ENCODE results near the gene ATP1A2. TPM values are rescaled to one million over a fixed set of nuclear protein-coding genes. Genes with fewer than 3 reads are reported as not detected.
"Not testable (repeated sequence)": the region's sequence is repeated elsewhere in the genome, so short reads cannot be mapped to it uniquely, and the experiment has no call there.

The ATP1A2 gene
- total RNA-seq, 2 experiments from 2014 or later = not detected

DNA sequence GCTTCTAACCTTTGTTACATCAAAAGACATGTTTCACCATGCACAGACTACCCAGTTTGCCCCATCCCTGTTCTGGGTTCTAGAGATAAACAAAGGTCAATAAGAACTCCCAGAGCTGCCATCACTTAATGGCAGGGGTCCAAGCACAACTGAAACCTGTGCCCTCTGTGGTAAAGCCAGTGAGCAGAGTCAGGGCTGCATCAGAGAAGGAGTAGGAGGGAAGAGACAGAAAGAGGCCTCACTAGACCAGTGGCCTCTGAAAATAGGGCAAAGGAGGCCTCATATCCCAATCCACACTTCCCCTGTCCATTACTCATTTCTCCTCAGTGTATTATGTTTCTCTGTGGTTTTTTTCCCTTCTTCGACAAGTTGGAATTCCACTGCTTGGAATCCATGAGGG is 10.2 kb downstream of the ATP1A2 start:
- Mint-ChIP-seq H3K4me1 (ENCODE audit: low read depth) (no peaks in the 10 kb centered on the region), H3K27ac (no peak overlapping the region), H3K9me3 (no peaks in the 10 kb centered on the region), H3K36me3 (ENCODE audit: low read depth) (no peaks in the 10 kb centered on the region), H3K4me3 (no peak overlapping the region), H3K27me3 (peaks cover 2% of the 10 kb centered on the region)
- intact Hi-C loops (cut with micrococcal nuclease) = no loop called here
- TF ChIP-seq, protein P1, sequence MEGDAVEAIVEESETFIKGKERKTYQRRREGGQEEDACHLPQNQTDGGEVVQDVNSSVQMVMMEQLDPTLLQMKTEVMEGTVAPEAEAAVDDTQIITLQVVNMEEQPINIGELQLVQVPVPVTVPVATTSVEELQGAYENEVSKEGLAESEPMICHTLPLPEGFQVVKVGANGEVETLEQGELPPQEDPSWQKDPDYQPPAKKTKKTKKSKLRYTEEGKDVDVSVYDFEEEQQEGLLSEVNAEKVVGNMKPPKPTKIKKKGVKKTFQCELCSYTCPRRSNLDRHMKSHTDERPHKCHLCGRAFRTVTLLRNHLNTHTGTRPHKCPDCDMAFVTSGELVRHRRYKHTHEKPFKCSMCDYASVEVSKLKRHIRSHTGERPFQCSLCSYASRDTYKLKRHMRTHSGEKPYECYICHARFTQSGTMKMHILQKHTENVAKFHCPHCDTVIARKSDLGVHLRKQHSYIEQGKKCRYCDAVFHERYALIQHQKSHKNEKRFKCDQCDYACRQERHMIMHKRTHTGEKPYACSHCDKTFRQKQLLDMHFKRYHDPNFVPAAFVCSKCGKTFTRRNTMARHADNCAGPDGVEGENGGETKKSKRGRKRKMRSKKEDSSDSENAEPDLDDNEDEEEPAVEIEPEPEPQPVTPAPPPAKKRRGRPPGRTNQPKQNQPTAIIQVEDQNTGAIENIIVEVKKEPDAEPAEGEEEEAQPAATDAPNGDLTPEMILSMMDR (IDR thresholded peaks at IDR 0.05) = no peak
- ChIA-PET CTCF (interaction anchor here (1.7 kb wide), 1 partner anchor 40 kb away, joined by 5 read pairs; no protein-coding TSS in a partner anchor), POLR2A (no interaction called here)
- DNase-seq (no peak), ATAC-seq (no peak)

DNA sequence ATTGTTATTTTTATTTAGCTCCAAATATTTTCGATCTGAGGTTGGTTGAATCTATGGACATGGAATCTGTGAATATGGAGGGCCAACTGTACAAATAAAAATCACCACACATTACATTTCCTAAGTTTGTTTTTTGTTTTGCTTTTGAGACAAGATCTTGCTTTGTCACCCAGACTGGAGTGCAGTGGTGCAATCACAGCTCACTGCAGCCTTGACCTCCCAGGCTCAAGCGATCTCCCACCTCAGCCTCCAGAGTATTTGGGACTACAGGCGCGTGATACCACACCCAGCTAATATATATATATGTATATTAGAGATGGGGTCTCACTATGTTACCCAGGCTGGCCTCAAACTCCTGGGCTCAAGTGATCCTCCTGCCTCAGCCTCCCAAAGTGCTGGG is 10.8 kb downstream of the ATP1A2 start:
- intact Hi-C loops (cut with micrococcal nuclease); CTCF ChIA-PET; H3K4me3 Mint-ChIP-seq: not testable (repeated sequence)

DNA sequence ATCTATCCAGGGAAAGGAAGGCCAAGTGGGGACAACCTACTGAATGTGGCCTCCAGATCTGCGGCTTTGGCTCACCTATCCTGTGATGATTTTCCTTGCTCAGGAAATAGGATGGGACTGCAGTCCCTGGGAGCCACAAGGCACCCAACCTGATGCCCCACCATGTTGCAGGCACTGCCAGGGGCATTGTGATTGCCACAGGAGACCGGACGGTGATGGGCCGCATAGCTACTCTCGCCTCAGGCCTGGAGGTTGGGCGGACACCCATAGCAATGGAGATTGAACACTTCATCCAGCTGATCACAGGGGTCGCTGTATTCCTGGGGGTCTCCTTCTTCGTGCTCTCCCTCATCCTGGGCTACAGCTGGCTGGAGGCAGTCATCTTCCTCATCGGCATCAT is 11.8 kb downstream of the ATP1A2 start:
- Mint-ChIP-seq H3K27ac (no peak overlapping the region), H3K27me3 (peaks cover 11% of the 10 kb centered on the region), H3K36me3 (ENCODE audit: low read depth) (no peaks in the 10 kb centered on the region), H3K4me1 (ENCODE audit: low read depth) (no peaks in the 10 kb centered on the region), H3K9me3 (no peaks in the 10 kb centered on the region), H3K4me3 (no peak overlapping the region)
- ChIA-PET CTCF (interaction anchor here (1.2 to 1.4 kb wide), 3 partner anchors 27 to 81 kb away, joined by 3 to 5 read pairs (median 5); no protein-coding TSS in a partner anchor), POLR2A (no interaction called here)
- intact Hi-C loops (cut with micrococcal nuclease) = no loop called here
- no peak for DNase-seq
- TF ChIP-seq, protein P1 (IDR thresholded peaks at IDR 0.05) = no peak
- no peak for ATAC-seq

More for the DNA sequence above, 10.8 kb downstream of the ATP1A2 start:
- H3K9me3 Mint-ChIP-seq; H3K4me1 Mint-ChIP-seq (ENCODE audit: low read depth); DNase-seq; H3K36me3 Mint-ChIP-seq (ENCODE audit: low read depth); H3K27me3 Mint-ChIP-seq; H3K27ac Mint-ChIP-seq; POLR2A ChIA-PET; ATAC-seq: not testable (repeated sequence)

DNA sequence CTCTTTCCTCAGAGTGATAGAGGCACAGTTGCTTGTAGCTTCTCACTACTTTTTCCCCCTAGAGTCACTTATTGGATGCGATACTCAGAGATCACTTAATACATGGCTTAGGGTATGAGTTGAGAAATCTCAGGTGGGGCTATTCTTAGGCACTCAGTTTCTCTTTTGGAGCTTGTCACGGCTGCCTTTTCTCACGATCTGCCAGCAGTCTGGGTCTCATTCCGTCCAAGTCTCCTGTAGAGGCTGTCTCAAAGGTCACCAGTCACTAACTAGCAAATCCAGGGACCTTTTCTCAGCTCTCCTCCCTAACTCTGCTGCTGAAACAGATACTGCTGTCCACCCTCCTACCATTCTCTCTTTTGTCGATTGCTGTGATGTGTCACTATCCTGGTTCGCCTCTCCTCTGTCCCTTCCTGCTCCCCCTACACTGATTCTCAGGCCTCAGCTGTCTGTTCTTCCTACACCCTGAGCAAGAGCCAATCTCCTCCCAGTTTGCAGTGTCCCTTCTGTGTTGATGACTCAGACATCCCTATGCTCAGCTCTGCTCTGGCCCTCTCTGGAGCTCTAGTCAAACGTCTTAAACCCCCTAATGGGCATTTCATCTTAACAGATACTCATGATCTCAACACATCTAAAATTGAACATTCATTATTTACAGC is 12.4 kb downstream of the ATP1A2 start:
- DNase-seq = no peak
- Mint-ChIP-seq H3K9me3 (no peaks in the 10 kb centered on the region), H3K27me3 (peaks cover 11% of the 10 kb centered on the region), H3K4me3 (no peak overlapping the region), H3K4me1 (ENCODE audit: low read depth) (no peaks in the 10 kb centered on the region), H3K27ac (no peak overlapping the region), H3K36me3 (ENCODE audit: low read depth) (no peaks in the 10 kb centered on the region)
- ChIA-PET POLR2A (no interaction called here), CTCF (interaction anchor here (0.8 to 1.4 kb wide), 4 partner anchors 27 to 163 kb away, joined by 3 to 5 read pairs (median 4); no protein-coding TSS in a partner anchor)
- intact Hi-C loops (cut with micrococcal nuclease) = no loop called here
- TF ChIP-seq, protein P1 (IDR thresholded peaks at IDR 0.05) = no peak
- no peak for ATAC-seq

DNA sequence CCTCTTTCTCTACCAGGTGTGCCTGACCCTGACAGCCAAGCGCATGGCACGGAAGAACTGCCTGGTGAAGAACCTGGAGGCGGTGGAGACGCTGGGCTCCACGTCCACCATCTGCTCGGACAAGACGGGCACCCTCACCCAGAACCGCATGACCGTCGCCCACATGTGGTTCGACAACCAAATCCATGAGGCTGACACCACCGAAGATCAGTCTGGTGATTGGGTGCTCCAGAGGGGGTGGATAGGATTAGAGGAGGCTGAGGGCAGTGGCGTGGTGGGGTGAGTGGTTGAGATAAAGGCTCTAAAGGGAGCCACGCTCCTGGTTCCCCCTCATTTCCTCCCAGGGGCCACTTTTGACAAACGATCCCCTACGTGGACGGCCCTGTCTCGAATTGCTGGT is 13.1 kb downstream of the ATP1A2 start:
- H3K36me3 Mint-ChIP-seq (ENCODE audit: low read depth) = no peaks in the 10 kb centered on the region

More for the DNA sequence above, 13.1 kb downstream of the ATP1A2 start:
- intact Hi-C loops (cut with micrococcal nuclease) = no loop called here
- H3K27ac Mint-ChIP-seq = no peak overlapping the region
- ATAC-seq = no peak
- no peak overlapping the region for H3K4me3 Mint-ChIP-seq
- H3K27me3 Mint-ChIP-seq = peaks cover 11% of the 10 kb centered on the region
- no peak for DNase-seq
- no peaks in the 10 kb centered on the region for H3K9me3 Mint-ChIP-seq
- CTCF ChIA-PET = interaction anchor here (0.8 to 1.4 kb wide), 3 partner anchors 28 to 163 kb away, joined by 3 to 5 read pairs (median 3); no protein-coding TSS in a partner anchor
- H3K4me1 Mint-ChIP-seq (ENCODE audit: low read depth) = no peaks in the 10 kb centered on the region
- TF ChIP-seq, protein P1 (IDR thresholded peaks at IDR 0.05) = no peak
- POLR2A ChIA-PET = no interaction called here

Measured in activated CD8-positive, alpha-beta T cell treated with anti-CD3 and anti-CD28 coated beads for 36 hours (primary cell).